Vagina (tissue), 2 donors: ENCODE measurements around the gene OXCT2. TPM values are rescaled to one million over a fixed set of nuclear protein-coding genes. Genes with fewer than 3 reads are reported as not detected.

Source experiments
- DNase-seq, 2 donors: peaks; one replicate each; pipeline ENCODE4 v3.0.0-alpha.2; 2017; ENCODE audit errors: extremely low spot score in 2 of 2
- H3K27ac ChIP-seq: fragments of 200-600 bp; sonication (generic); one replicate; pipeline ENCODE4 v1.5.1; 2019
- H3K27me3 ChIP-seq: fragments of 200-600 bp; sonication (generic); one replicate; pipeline ENCODE4 v1.5.1; 2019
- H3K36me3 ChIP-seq, 2 donors: fragments of 200-600 bp; sonication (generic); one replicate each; pipeline ENCODE4 v1.5.1; 2017 to 2019
- H3K4me1 ChIP-seq: fragments of 200-600 bp; sonication (generic); one replicate; pipeline ENCODE4 v1.5.1; 2019
- H3K4me3 ChIP-seq, 2 donors: fragments of 200-600 bp; sonication (generic); 1 replicate in 1 of 2; 2 replicates in 1 of 2; pipeline ENCODE4 v1.5.1; 2016 to 2019
- H3K9me3 ChIP-seq: fragments of 200-600 bp; sonication (generic); one replicate; pipeline ENCODE4 v1.5.1; 2019
- POLR2A ChIP-seq, 2 donors: fragments of 450-650 bp; IDR thresholded peaks; one replicate each; pipeline ENCODE4 v1.6.1; 2017; ENCODE audit warnings: antibody characterized with exemption in 2 of 2, mild to moderate bottlenecking in 2 of 2, moderate library complexity in 2 of 2
- POLR2AphosphoS5 ChIP-seq, 2 donors: sonication (generic); formaldehyde crosslinking; IDR thresholded peaks; one replicate each; pipeline ENCODE4 v1.9.0; 2017; ENCODE audit warnings: antibody characterized with exemption in 2 of 2, mild to moderate bottlenecking in 2 of 2, low read depth in 1 of 2; ENCODE audit not compliant: insufficient read depth in 1 of 2
- intact Hi-C: fragments of 100-400 bp; cut with DNase I; formaldehyde crosslinking; loops from one replicate; pipeline ENCODE4 v1.15.1; 2023
- total RNA-seq: library from RNA; depleted of rRNA; stranded (reverse); fragments of >200 nt; gene quantifications from one replicate; pipeline ENCODE4 v1.2.3, GENCODE V29; 2016
- TF ChIP-seq, protein P1 (sequence below), 3 experiments: fragments of 450-650 bp in 2 of 3; fragments of 200-600 bp in 1 of 3; sonication (generic) in 1 of 3; IDR thresholded peaks; one replicate each; pipeline ENCODE4 v1.5.1; 2017 to 2019; ENCODE audit warnings: antibody characterized with exemption in 3 of 3, mild to moderate bottlenecking in 2 of 3, moderate library complexity in 2 of 3

Gene OXCT2
- total RNA-seq, 1 donor from 2014 or later: not detected

DNA sequence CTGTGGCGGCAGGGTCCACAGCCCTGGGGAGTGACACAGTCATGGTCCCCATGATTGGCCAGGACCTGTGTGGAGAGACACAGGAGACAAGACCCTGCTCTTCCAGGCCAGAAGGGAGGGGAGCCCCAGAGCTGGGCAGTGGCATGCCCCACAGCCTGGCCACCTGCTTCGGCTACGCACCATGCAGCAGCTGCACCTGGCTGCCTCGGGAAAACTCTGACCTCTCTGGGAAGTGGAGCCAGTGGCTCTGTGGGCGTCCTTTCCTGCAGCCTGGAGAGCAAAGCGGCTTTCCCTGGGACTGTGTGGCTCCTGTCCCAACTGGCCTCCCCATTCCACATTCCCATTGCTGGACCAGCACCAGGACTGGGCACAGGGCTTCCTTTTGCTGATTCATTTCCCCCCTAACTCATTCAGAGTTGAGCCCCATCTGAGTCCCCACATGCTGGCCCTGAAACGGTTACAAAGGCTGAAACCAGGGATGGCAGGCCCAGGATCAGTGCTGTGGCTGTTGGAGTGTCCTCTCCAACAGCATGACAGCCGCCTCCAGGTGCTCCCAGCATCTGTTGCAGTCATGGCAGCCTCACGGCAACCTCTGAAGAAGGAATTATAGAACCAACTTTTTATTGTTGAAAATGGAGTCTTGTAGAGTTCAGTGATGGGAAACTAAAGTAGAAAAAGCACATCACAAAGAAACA, 15.0 kb downstream of the OXCT2 start:
- H3K4me1 ChIP-seq: no peaks in the 10 kb centered on the region
- H3K27ac ChIP-seq: no peak overlapping the region
- TF ChIP-seq POLR2A (IDR thresholded peaks at IDR 0.05) (no peak), POLR2AphosphoS5 (IDR thresholded peaks at IDR 0.05; ENCODE audit: insufficient read depth in 1 of 2, low read depth in 1 of 2) (no peak)
- TF ChIP-seq, protein P1, sequence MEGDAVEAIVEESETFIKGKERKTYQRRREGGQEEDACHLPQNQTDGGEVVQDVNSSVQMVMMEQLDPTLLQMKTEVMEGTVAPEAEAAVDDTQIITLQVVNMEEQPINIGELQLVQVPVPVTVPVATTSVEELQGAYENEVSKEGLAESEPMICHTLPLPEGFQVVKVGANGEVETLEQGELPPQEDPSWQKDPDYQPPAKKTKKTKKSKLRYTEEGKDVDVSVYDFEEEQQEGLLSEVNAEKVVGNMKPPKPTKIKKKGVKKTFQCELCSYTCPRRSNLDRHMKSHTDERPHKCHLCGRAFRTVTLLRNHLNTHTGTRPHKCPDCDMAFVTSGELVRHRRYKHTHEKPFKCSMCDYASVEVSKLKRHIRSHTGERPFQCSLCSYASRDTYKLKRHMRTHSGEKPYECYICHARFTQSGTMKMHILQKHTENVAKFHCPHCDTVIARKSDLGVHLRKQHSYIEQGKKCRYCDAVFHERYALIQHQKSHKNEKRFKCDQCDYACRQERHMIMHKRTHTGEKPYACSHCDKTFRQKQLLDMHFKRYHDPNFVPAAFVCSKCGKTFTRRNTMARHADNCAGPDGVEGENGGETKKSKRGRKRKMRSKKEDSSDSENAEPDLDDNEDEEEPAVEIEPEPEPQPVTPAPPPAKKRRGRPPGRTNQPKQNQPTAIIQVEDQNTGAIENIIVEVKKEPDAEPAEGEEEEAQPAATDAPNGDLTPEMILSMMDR (IDR thresholded peaks at IDR 0.05): no peak
- H3K9me3 ChIP-seq: no peaks in the 10 kb centered on the region
- H3K4me3 ChIP-seq: no peak overlapping the region
- intact Hi-C loops: no loop called here
- peaks cover 0 to 62% of the 10 kb centered on the region in 2 donors for H3K36me3 ChIP-seq
- DNase-seq: no peak
- no peaks in the 10 kb centered on the region for H3K27me3 ChIP-seq

DNA sequence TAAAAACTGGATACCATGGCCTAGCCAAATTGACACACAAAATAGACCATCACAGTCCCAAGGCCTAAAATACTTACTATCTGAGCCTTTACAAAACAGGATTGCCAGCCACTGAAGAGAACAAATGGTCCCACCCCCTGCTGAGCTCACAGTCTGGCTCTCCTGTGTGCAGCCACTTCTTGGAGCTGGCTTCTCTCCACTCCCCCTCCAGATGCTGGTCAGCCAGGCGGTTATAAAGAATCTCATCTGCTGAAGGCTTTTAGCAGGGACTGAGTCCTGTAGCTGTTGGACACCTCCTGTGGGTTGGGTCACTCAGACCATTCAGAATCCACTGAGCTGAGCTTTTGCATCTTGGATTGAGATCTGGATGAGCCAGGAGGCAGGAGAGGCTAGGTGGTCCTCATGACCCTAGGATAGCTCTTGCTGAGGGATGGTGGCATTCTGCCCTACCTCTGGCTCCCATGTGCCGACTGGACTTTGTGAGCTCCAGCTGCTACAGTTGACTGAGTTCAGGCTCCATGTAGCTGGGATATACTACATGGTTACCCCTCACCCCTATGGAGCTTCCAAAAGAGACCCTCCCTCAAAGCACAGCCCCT, 16.1 kb downstream of the OXCT2 start:
- H3K9me3 ChIP-seq: no peaks in the 10 kb centered on the region
- no peaks in the 10 kb centered on the region for H3K4me1 ChIP-seq
- peak in 1 of 2 donors; percentile 55 for DNase-seq
- no peaks in the 10 kb centered on the region for H3K27me3 ChIP-seq
- H3K27ac ChIP-seq: no peak overlapping the region
- TF ChIP-seq POLR2A (IDR thresholded peaks at IDR 0.05): no peak
- TF ChIP-seq, protein P1 (IDR thresholded peaks at IDR 0.05): no peak
- TF ChIP-seq POLR2AphosphoS5 (IDR thresholded peaks at IDR 0.05; ENCODE audit: insufficient read depth in 1 of 2, low read depth in 1 of 2): no peak
- H3K36me3 ChIP-seq: peaks cover 0 to 73% of the 10 kb centered on the region in 2 donors
- no peak overlapping the region for H3K4me3 ChIP-seq
- intact Hi-C loops: loop anchor here (5.0 kb wide), 1 partner anchor 1212 kb away; no protein-coding TSS in a partner anchor

DNA sequence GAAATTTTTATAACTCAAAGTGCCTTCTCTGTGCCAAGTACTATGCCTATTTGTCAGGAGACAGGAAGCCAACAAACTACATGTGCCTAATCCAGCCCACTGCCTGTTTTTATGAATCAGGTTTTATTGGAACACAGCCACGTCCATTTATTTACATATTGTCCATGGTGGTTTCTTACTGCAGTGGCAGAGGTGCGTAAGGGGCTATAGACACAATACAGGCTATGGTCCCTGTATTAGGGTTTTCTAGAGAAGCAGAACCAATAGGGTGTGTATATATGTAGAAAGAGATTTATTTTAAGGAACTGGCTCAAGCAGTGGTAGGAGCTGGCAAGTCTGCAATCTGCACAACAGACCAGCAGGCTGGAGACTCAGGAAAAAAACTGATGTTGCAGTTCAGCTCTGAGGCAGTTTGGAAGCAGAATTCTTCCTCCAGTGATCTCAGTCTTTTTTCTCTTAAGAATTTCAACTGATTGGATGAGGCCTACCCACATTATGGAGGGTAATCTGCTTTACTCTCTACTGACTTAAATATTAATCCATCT, 17.1 kb downstream of the OXCT2 start:
- H3K9me3 ChIP-seq: no peaks in the 10 kb centered on the region
- H3K4me3 ChIP-seq: no peak overlapping the region
- H3K27ac ChIP-seq: no peak overlapping the region
- TF ChIP-seq POLR2A (IDR thresholded peaks at IDR 0.05) (no peak), POLR2AphosphoS5 (IDR thresholded peaks at IDR 0.05; ENCODE audit: insufficient read depth in 1 of 2, low read depth in 1 of 2) (no peak)
- TF ChIP-seq, protein P1 (IDR thresholded peaks at IDR 0.05): no peak
- no peaks in the 10 kb centered on the region for H3K27me3 ChIP-seq
- no peaks in the 10 kb centered on the region for H3K4me1 ChIP-seq
- peaks cover 0 to 82% of the 10 kb centered on the region in 2 donors for H3K36me3 ChIP-seq
- intact Hi-C loops: loop anchor here (5.0 kb wide), 1 partner anchor 1213 kb away; no protein-coding TSS in a partner anchor
- no peak for DNase-seq

DNA sequence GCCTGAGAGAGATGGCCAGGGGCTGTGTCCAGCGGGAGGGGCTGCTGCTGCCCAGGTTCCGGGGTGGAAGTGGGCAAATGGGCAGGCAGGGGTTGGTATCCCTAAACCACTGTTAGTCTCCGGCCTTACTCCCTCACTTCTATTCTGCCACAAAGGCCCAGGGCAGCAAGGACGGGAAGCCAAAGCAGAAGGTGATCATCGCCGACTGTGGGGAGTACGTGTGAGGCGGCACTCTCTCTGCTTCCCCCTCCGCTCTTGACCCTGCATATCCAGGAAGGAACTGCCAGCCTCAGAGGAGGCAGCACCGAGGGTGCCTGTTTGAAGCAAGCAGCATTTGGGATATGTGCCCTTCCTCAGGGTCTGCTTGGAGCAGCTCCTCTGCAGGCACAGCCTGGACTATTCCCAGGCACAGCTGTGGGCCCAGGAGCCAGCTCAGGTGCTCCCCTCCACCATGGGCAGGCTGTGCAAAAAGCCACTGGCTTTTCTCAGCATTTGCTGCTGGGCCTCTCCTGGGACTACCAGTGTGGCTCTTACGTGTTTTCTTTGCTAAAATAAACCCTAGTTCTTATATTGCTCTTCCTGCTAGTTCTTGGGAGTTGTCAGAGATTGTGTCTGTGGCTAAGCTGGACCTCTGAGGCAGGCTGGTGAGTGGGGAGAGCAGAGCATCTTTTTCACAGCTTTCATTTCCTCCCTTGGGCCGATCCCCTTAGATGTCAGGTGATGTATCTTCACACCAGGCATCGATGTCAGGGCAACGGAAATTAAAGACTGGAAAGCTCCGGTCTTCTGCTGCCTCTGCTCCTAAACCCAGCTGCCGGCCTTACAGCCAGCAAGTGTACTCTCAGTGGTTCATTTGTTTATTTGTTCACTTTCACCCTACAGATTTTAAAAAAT, 17.8 kb downstream of the OXCT2 start:
- no peak overlapping the region for H3K27ac ChIP-seq
- TF ChIP-seq POLR2A (IDR thresholded peaks at IDR 0.05) (no peak), POLR2AphosphoS5 (IDR thresholded peaks at IDR 0.05; ENCODE audit: insufficient read depth in 1 of 2, low read depth in 1 of 2) (no peak)
- TF ChIP-seq, protein P1 (IDR thresholded peaks at IDR 0.05): no peak
- intact Hi-C loops: loop anchor here (5.0 kb wide), 1 partner anchor 1214 kb away; no protein-coding TSS in a partner anchor
- DNase-seq: no peak
- peaks cover 0 to 89% of the 10 kb centered on the region in 2 donors for H3K36me3 ChIP-seq
- no peaks in the 10 kb centered on the region for H3K9me3 ChIP-seq
- no peaks in the 10 kb centered on the region for H3K27me3 ChIP-seq
- no peaks in the 10 kb centered on the region for H3K4me1 ChIP-seq
- no peak overlapping the region for H3K4me3 ChIP-seq
